SK-N-SH (cell line): ENCODE results near the gene CCSER1. TPM values are rescaled to one million over a fixed set of nuclear protein-coding genes. Genes with fewer than 3 reads are reported as not detected.

Experiments
- CTCF ChIA-PET: fragments of 300-600, 350-600 bp; formaldehyde crosslinking; extraction: SDS; loops from one replicate; lab custom pipeline; 2021; lab: Yijun Ruan, JAX
- POLR2A ChIA-PET: fragments of 350-600 bp; sonication (Branson Sonifier 250); formaldehyde crosslinking; extraction: SDS; loops from one replicate; lab custom pipeline; 2020; ENCODE audit warnings: antibody characterized with exemption, inconsistent platforms; lab: Yijun Ruan, JAX
- DNase-seq: peaks from one replicate; pipeline ENCODE4 v3.0.0; 2012
- H2AFZ ChIP-seq: fragments of 200-600 bp; sonication (generic); 2 replicates; pipeline ENCODE4 v1.8.1; 2016; ENCODE audit warnings: antibody characterized with exemption, mild to moderate bottlenecking, low read depth
- H3F3A ChIP-seq: fragments of 200-600 bp; sonication (generic); replicated peaks from 2 replicates; pipeline ENCODE3; 2016; ENCODE audit warnings: antibody characterized with exemption, mild to moderate bottlenecking; ENCODE audit not compliant: insufficient read depth
- H3K27ac ChIP-seq, 2 experiments: fragments of 200-500 bp in 1 of 2; fragments of 200-600 bp in 1 of 2; sonication (Bioruptor generic) in 1 of 2; sonication (generic), shearing (Covaris generic) in 1 of 2; 2 replicates each; pipeline versions ENCODE4 v1.5.1 to v1.6.1; 2014 to 2016; ENCODE audit warnings: low read depth in 2 of 2, inconsistent platforms in 1 of 2, low read length in 1 of 2, mild to moderate bottlenecking in 1 of 2, mixed read lengths in 1 of 2
- H3K27me3 ChIP-seq: fragments of 200-600 bp; sonication (generic), shearing (Covaris generic); 2 replicates; pipeline ENCODE4 v1.6.1; 2016; ENCODE audit warnings: mixed run types; ENCODE audit not compliant: insufficient read depth
- H3K36me3 ChIP-seq, 2 experiments: fragments of 200-500 bp in 1 of 2; fragments of 200-600 bp in 1 of 2; sonication (Bioruptor generic) in 1 of 2; sonication (generic) in 1 of 2; replicated peaks in 1 of 2; 2 replicates each; pipeline versions ENCODE3 to v1.5.1; 2014 to 2016; ENCODE audit warnings: low read length in 1 of 2, mild to moderate bottlenecking in 1 of 2; ENCODE audit not compliant: insufficient read depth in 2 of 2, control insufficient read depth in 1 of 2
- H3K4me1 ChIP-seq, 2 experiments: fragments of 200-500 bp in 1 of 2; fragments of 200-600 bp in 1 of 2; sonication (Bioruptor generic) in 1 of 2; sonication (generic), shearing (Covaris generic) in 1 of 2; 2 replicates each; pipeline versions ENCODE4 v1.5.1 to v1.6.1; 2014 to 2016; ENCODE audit warnings: low read depth in 1 of 2, low read length in 1 of 2, mixed run types in 1 of 2; ENCODE audit not compliant: insufficient read depth in 2 of 2, control insufficient read depth in 1 of 2
- H3K4me2 ChIP-seq: fragments of 200-600 bp; sonication (generic), shearing (Covaris generic); 2 replicates; pipeline ENCODE4 v1.6.1; 2017; ENCODE audit warnings: mixed run types
- H3K4me3 ChIP-seq, 2 experiments: fragments of 200-500 bp in 1 of 2; fragments of 200-600 bp in 1 of 2; sonication (Bioruptor generic) in 1 of 2; sonication (generic), shearing (Covaris generic) in 1 of 2; 2 replicates each; pipeline versions ENCODE4 v1.5.1 to v1.8.1; 2014 to 2016; ENCODE audit warnings: low read depth in 2 of 2, inconsistent platforms in 1 of 2, low read length in 1 of 2, mild to moderate bottlenecking in 1 of 2, mixed read lengths in 1 of 2, moderate library complexity in 1 of 2
- H3K79me2 ChIP-seq: fragments of 200-600 bp; sonication (generic); 2 replicates; pipeline ENCODE4 v1.8.1; 2017; ENCODE audit warnings: mild to moderate bottlenecking; ENCODE audit not compliant: insufficient read depth
- H3K9ac ChIP-seq: fragments of 200-600 bp; sonication (generic); 2 replicates; pipeline ENCODE4 v1.6.1; 2017; ENCODE audit warnings: mixed run types
- H3K9me2 ChIP-seq: fragments of 200-600 bp; sonication (generic); 2 replicates; pipeline ENCODE4 v1.6.1; 2017; ENCODE audit warnings: mixed run types
- H3K9me3 ChIP-seq: fragments of 200-600 bp; sonication (generic); 2 replicates; pipeline ENCODE4 v1.6.1; 2017; ENCODE audit warnings: mixed run types, mild to moderate bottlenecking, moderate library complexity
- H4K20me1 ChIP-seq: fragments of 200-600 bp; sonication (generic); 2 replicates; pipeline ENCODE4 v1.6.1; 2017; ENCODE audit warnings: mild to moderate bottlenecking, mixed run types; ENCODE audit not compliant: insufficient read depth
- CHD2 ChIP-seq: fragments of 150-350 bp; IDR thresholded peaks from 2 replicates; pipeline ENCODE4 v1.6.1; 2018; ENCODE audit warnings: low read length; ENCODE audit not compliant: partially characterized antibody
- ELF1 ChIP-seq: IDR thresholded peaks from 2 replicates; pipeline ENCODE4 v1.4.0; 2012
- EP300 ChIP-seq, 2 experiments: IDR thresholded peaks; 2 replicates each; pipeline versions ENCODE4 v1.4.0 to v1.6.1; 2012; ENCODE audit warnings: borderline replicate concordance in 1 of 2, low read depth in 1 of 2, low read length in 1 of 2
- EZH2phosphoT487 ChIP-seq: fragments of 200-600 bp; sonication (generic); IDR thresholded peaks from 2 replicates; pipeline ENCODE4 v1.6.1; 2017; ENCODE audit warnings: low read depth, mixed run types, mild to moderate bottlenecking, antibody characterized with exemption, moderate library complexity, borderline replicate concordance
- FOSL2 ChIP-seq: IDR thresholded peaks from 2 replicates; pipeline ENCODE4 v1.4.0; 2012; ENCODE audit warnings: low read depth, mild to moderate bottlenecking, moderate library complexity, borderline replicate concordance
- FOXJ3 ChIP-seq: sonication (generic); formaldehyde crosslinking; IDR thresholded peaks from 2 replicates; pipeline ENCODE4 v1.5.1; 2020; ENCODE audit warnings: mild to moderate bottlenecking, missing genetic modification reagents
- GABPA ChIP-seq: IDR thresholded peaks from 2 replicates; pipeline ENCODE4 v1.4.0; 2012; ENCODE audit warnings: low read depth, mild to moderate bottlenecking
- GATA2 ChIP-seq: sonication (generic); formaldehyde crosslinking; IDR thresholded peaks from 2 replicates; pipeline ENCODE4 v1.5.0; 2020; ENCODE audit warnings: mild to moderate bottlenecking, missing genetic modification reagents
- MEF2A ChIP-seq: IDR thresholded peaks from 2 replicates; pipeline ENCODE4 v1.4.0; 2012; ENCODE audit warnings: low read depth, borderline replicate concordance
- MXI1 ChIP-seq: IDR thresholded peaks from 2 replicates; pipeline ENCODE4 v1.6.1; 2012; ENCODE audit warnings: mild to moderate bottlenecking, low read depth, low read length, improper control_type of control experiment
- NRF1 ChIP-seq: IDR thresholded peaks from 2 replicates; pipeline ENCODE4 v1.6.1; 2012; ENCODE audit warnings: low read depth, mild to moderate bottlenecking, low read length
- POLR2AphosphoS5 ChIP-seq: IDR thresholded peaks from 2 replicates; pipeline ENCODE4 v1.6.1; 2012; ENCODE audit warnings: low read depth, low read length
- RAD21 ChIP-seq: IDR thresholded peaks from 2 replicates; pipeline ENCODE4 v1.6.1; 2012; ENCODE audit warnings: mild to moderate bottlenecking, low read length
- RCOR1 ChIP-seq: fragments of 150-350 bp; IDR thresholded peaks from 2 replicates; pipeline ENCODE4 v1.6.1; 2017; ENCODE audit warnings: antibody characterized with exemption, low read length
- RFX5 ChIP-seq: IDR thresholded peaks from 2 replicates; pipeline ENCODE4 v1.6.1; 2012; ENCODE audit warnings: mild to moderate bottlenecking, improper control_type of control experiment, low read length
- RXRA ChIP-seq: IDR thresholded peaks from 2 replicates; pipeline ENCODE4 v1.4.0; 2012; ENCODE audit warnings: low read depth, mild to moderate bottlenecking, borderline replicate concordance
- SIN3A ChIP-seq: IDR thresholded peaks from 2 replicates; pipeline ENCODE4 v1.6.1; 2012; ENCODE audit warnings: low read depth, mild to moderate bottlenecking, low read length, moderate library complexity, borderline replicate concordance
- SMC3 ChIP-seq: IDR thresholded peaks from 2 replicates; pipeline ENCODE4 v1.6.1; 2012; ENCODE audit warnings: low read depth, low read length, improper control_type of control experiment
- TAF1 ChIP-seq: IDR thresholded peaks from 2 replicates; pipeline ENCODE4 v1.6.1; 2012; ENCODE audit warnings: low read depth, mild to moderate bottlenecking, low read length, moderate library complexity, borderline replicate concordance
- TEAD4 ChIP-seq: IDR thresholded peaks from 2 replicates; pipeline ENCODE4 v1.4.0; 2012; ENCODE audit warnings: mild to moderate bottlenecking, borderline replicate concordance; ENCODE audit not compliant: insufficient read depth
- WGBS: methylation state at CpG from one replicate; pipeline ENCODE4 v1.1.6; 2017; ENCODE audit warnings: low lambda C conversion rate; 5-methylcytosine and 5-hydroxymethylcytosine counted together
- polyA plus RNA-seq, 3 experiments: library from polyadenylated mRNA; depleted of rRNA; stranded (reverse); fragments of >200 nt; gene quantifications; 2 replicates each; pipeline ENCODE4 v1.2.3, GENCODE V29; 2012
- TF ChIP-seq, protein P1 (sequence below): fragments of 150-350 bp; IDR thresholded peaks from 2 replicates; pipeline ENCODE4 v1.6.1; 2016; ENCODE audit warnings: mild to moderate bottlenecking, low read depth, low read length
- TF ChIP-seq, protein P2 (sequence below): IDR thresholded peaks from 2 replicates; pipeline ENCODE4 v1.6.1; 2012; ENCODE audit warnings: mild to moderate bottlenecking, low read depth, low read length, moderate library complexity
- TF ChIP-seq, protein P3 (sequence below): fragments of 200-600 bp; sonication (generic); IDR thresholded peaks from 2 replicates; pipeline ENCODE4 v1.6.1; 2017; ENCODE audit warnings: antibody characterized with exemption, mild to moderate bottlenecking, moderate library complexity
- TF ChIP-seq, protein P4 (sequence below): IDR thresholded peaks from 2 replicates; pipeline ENCODE4 v1.4.0; 2012; ENCODE audit warnings: low read depth, borderline replicate concordance

The CCSER1 gene
- polyA plus RNA-seq, 1 of the 3 experiments (the other 2 are of a cell fraction) = 0.05 TPM

DNA sequence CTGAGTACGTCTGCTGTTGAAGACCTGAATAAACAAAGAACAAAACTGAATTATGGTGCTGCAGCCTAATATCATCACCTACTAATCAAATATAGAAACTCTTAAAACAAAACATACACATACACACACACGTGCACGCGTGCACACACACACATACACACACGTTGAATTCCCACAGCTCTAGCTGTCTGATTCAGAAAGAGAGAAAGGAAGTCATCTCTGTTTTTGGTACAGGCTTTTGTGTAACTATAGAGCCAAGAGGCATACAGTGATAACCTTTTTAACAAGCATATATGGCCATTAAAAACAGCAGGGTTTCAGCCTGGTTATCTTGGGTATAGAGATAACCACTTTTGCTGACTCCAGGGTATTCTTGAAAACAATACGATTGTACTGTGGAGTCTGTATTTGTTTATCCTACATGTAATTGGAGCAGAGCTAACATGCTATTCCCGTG, 823.2 kb downstream of the CCSER1 start:
- CTCF ChIA-PET = no interaction called here
- peak overlapping the region in 1 of 2 experiments; percentile 17; a peak in 1 of 4 replicates for H3K4me3 ChIP-seq
- DNase-seq = peak; percentile 43
- no peaks in the 10 kb centered on the region for H3F3A ChIP-seq
- no peaks in the 10 kb centered on the region for H3K9me3 ChIP-seq
- H3K27ac ChIP-seq = peak overlapping the region in 1 of 2 experiments; percentile 30; a peak in 2 of 4 replicates
- no peaks in the 10 kb centered on the region for H3K27me3 ChIP-seq
- no peaks in the 10 kb centered on the region; a peak in 2 of 4 replicates for H3K4me1 ChIP-seq
- H3K36me3 ChIP-seq = no peaks in the 10 kb centered on the region
- no peaks in the 10 kb centered on the region for H4K20me1 ChIP-seq
- TF ChIP-seq MEF2A = no peak
- peak; percentile 76; the same call in 1 of the 2 replicates for TF ChIP-seq FOXJ3
- 0 out of 2 replicates have a peak, but pooled peaks have one; percentile 68 for TF ChIP-seq RCOR1
- no peak for TF ChIP-seq RXRA
- TF ChIP-seq MXI1 = peak; percentile 70
- no peak for TF ChIP-seq ELF1
- TF ChIP-seq, protein P1, sequence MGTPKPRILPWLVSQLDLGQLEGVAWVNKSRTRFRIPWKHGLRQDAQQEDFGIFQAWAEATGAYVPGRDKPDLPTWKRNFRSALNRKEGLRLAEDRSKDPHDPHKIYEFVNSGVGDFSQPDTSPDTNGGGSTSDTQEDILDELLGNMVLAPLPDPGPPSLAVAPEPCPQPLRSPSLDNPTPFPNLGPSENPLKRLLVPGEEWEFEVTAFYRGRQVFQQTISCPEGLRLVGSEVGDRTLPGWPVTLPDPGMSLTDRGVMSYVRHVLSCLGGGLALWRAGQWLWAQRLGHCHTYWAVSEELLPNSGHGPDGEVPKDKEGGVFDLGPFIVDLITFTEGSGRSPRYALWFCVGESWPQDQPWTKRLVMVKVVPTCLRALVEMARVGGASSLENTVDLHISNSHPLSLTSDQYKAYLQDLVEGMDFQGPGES = no peak
- TF ChIP-seq TEAD4 = no peak
- TF ChIP-seq NRF1 = no peak
- TF ChIP-seq EZH2phosphoT487 = no peak
- TF ChIP-seq CHD2 = no peak
- no peak for TF ChIP-seq SIN3A
- TF ChIP-seq, protein P2, sequence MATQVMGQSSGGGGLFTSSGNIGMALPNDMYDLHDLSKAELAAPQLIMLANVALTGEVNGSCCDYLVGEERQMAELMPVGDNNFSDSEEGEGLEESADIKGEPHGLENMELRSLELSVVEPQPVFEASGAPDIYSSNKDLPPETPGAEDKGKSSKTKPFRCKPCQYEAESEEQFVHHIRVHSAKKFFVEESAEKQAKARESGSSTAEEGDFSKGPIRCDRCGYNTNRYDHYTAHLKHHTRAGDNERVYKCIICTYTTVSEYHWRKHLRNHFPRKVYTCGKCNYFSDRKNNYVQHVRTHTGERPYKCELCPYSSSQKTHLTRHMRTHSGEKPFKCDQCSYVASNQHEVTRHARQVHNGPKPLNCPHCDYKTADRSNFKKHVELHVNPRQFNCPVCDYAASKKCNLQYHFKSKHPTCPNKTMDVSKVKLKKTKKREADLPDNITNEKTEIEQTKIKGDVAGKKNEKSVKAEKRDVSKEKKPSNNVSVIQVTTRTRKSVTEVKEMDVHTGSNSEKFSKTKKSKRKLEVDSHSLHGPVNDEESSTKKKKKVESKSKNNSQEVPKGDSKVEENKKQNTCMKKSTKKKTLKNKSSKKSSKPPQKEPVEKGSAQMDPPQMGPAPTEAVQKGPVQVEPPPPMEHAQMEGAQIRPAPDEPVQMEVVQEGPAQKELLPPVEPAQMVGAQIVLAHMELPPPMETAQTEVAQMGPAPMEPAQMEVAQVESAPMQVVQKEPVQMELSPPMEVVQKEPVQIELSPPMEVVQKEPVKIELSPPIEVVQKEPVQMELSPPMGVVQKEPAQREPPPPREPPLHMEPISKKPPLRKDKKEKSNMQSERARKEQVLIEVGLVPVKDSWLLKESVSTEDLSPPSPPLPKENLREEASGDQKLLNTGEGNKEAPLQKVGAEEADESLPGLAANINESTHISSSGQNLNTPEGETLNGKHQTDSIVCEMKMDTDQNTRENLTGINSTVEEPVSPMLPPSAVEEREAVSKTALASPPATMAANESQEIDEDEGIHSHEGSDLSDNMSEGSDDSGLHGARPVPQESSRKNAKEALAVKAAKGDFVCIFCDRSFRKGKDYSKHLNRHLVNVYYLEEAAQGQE = no peak
- no peak for TF ChIP-seq FOSL2
- peak; percentile 19 for TF ChIP-seq RAD21
- TF ChIP-seq SMC3 = no peak
- TF ChIP-seq TAF1 = no peak
- peak in 1 of 2 experiments; percentile 45; a peak in 1 of 4 replicates for TF ChIP-seq EP300 (IDR thresholded peaks at IDR 0.05; ENCODE audit: borderline replicate concordance in 1 of 2, low read depth in 1 of 2, low read length in 1 of 2)
- no peak for TF ChIP-seq RFX5
- TF ChIP-seq, protein P3, sequence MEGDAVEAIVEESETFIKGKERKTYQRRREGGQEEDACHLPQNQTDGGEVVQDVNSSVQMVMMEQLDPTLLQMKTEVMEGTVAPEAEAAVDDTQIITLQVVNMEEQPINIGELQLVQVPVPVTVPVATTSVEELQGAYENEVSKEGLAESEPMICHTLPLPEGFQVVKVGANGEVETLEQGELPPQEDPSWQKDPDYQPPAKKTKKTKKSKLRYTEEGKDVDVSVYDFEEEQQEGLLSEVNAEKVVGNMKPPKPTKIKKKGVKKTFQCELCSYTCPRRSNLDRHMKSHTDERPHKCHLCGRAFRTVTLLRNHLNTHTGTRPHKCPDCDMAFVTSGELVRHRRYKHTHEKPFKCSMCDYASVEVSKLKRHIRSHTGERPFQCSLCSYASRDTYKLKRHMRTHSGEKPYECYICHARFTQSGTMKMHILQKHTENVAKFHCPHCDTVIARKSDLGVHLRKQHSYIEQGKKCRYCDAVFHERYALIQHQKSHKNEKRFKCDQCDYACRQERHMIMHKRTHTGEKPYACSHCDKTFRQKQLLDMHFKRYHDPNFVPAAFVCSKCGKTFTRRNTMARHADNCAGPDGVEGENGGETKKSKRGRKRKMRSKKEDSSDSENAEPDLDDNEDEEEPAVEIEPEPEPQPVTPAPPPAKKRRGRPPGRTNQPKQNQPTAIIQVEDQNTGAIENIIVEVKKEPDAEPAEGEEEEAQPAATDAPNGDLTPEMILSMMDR = no peak
- peak; percentile 87 for TF ChIP-seq GATA2 (CRISPR knock-in tag)
- TF ChIP-seq POLR2AphosphoS5 = no peak
- TF ChIP-seq, protein P4, sequence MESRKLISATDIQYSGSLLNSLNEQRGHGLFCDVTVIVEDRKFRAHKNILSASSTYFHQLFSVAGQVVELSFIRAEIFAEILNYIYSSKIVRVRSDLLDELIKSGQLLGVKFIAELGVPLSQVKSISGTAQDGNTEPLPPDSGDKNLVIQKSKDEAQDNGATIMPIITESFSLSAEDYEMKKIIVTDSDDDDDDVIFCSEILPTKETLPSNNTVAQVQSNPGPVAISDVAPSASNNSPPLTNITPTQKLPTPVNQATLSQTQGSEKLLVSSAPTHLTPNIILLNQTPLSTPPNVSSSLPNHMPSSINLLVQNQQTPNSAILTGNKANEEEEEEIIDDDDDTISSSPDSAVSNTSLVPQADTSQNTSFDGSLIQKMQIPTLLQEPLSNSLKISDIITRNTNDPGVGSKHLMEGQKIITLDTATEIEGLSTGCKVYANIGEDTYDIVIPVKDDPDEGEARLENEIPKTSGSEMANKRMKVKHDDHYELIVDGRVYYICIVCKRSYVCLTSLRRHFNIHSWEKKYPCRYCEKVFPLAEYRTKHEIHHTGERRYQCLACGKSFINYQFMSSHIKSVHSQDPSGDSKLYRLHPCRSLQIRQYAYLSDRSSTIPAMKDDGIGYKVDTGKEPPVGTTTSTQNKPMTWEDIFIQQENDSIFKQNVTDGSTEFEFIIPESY = no peak
- TF ChIP-seq GABPA = no peak
- WGBS = 18% methylated on average over 7 of the region's 7 CpGs
- H3K4me2 ChIP-seq = peak overlapping the region; percentile 26; the same call in 1 of the 2 replicates
- H3K79me2 ChIP-seq = no peaks in the 10 kb centered on the region
- no peak overlapping the region for H2AFZ ChIP-seq
- H3K9ac ChIP-seq = no peak overlapping the region
- H3K9me2 ChIP-seq = no peaks in the 10 kb centered on the region
- POLR2A ChIA-PET = no interaction called here
